IMR-90 (cell line): ENCODE data around the gene MAT1A. TPM values are rescaled to one million over a fixed set of nuclear protein-coding genes. Genes with fewer than 3 reads are reported as not detected.

Experiments used
- ATAC-seq: fragments of 200-7000 bp; cut with Tn5 transposase; 2 replicates; pipeline ENCODE4 v1.9.1; 2020; ENCODE audit warnings: low read depth, mild to moderate bottlenecking, moderate library complexity
- BruUV-seq: library from RNA; stranded (reverse); fragments of 400-500 nt; replicated peaks from 2 replicates; lab custom pipeline; 2021; lab: Mats Ljungman, UMichigan
- CTCF ChIA-PET: fragments of 300-600 bp; formaldehyde crosslinking; extraction: SDS; loops from one replicate; lab custom pipeline; 2021; ENCODE audit warnings: antibody characterized with exemption; lab: Yijun Ruan, JAX
- POLR2A ChIA-PET: fragments of 300-600 bp; sonication (Branson Sonifier 250); formaldehyde crosslinking; loops from one replicate; lab custom pipeline; 2022; ENCODE audit warnings: antibody characterized with exemption; ENCODE audit not compliant: unreplicated experiment; lab: Charles Lee
- DNase-seq: peaks from one replicate; pipeline ENCODE4 v3.0.0; 2013
- H2AFZ ChIP-seq: replicated peaks from 2 replicates; pipeline ENCODE3; 2013; ENCODE audit warnings: low read length, mild to moderate bottlenecking; ENCODE audit not compliant: poor library complexity
- H2AK5ac ChIP-seq: 2 replicates; pipeline ENCODE4 v1.6.1; 2013; ENCODE audit warnings: low read depth, low read length, inconsistent platforms
- H2AK9ac ChIP-seq: replicated peaks from 2 replicates; pipeline ENCODE3; 2013; ENCODE audit warnings: mild to moderate bottlenecking, low read depth, low read length, moderate library complexity; ENCODE audit not compliant: poor library complexity
- H2BK120ac ChIP-seq: 2 replicates; pipeline ENCODE4 v1.6.1; 2013; ENCODE audit warnings: low read depth, low read length, inconsistent platforms
- H2BK15ac ChIP-seq: 3 replicates; pipeline ENCODE4 v1.6.1; 2013; ENCODE audit warnings: low read depth, low read length, inconsistent platforms
- H2BK20ac ChIP-seq: 2 replicates; pipeline ENCODE4 v1.6.1; 2013; ENCODE audit warnings: low read depth, mild to moderate bottlenecking, inconsistent platforms, low read length, moderate library complexity
- H2BK5ac ChIP-seq: 2 replicates; pipeline ENCODE4 v1.6.1; 2013; ENCODE audit warnings: mild to moderate bottlenecking, low read depth, low read length, inconsistent platforms; ENCODE audit not compliant: poor library complexity, severe bottlenecking
- H3K14ac ChIP-seq: replicated peaks from 2 replicates; pipeline ENCODE4 v1.6.1; 2013; ENCODE audit warnings: low read depth, low read length, inconsistent platforms
- H3K18ac ChIP-seq: 2 replicates; pipeline ENCODE4 v1.6.1; 2013; ENCODE audit warnings: low read depth, low read length, control low read depth
- H3K23ac ChIP-seq: 2 replicates; pipeline ENCODE4 v1.6.1; 2013; ENCODE audit warnings: low read depth, low read length, inconsistent platforms
- H3K27ac ChIP-seq: 2 replicates; pipeline ENCODE4 v1.5.1; 2013; ENCODE audit warnings: mild to moderate bottlenecking, control low read depth, low read length; ENCODE audit not compliant: insufficient read depth
- H3K27me3 ChIP-seq: 2 replicates; pipeline ENCODE4 v1.6.1; 2013; ENCODE audit warnings: low read length; ENCODE audit not compliant: control insufficient read depth, insufficient read depth
- H3K36me3 ChIP-seq: 2 replicates; pipeline ENCODE4 v1.6.1; 2013; ENCODE audit warnings: low read length, mixed read lengths; ENCODE audit not compliant: control insufficient read depth, insufficient read depth
- H3K4ac ChIP-seq: 2 replicates; pipeline ENCODE4 v1.6.1; 2013; ENCODE audit warnings: low read depth, low read length, inconsistent platforms
- H3K4me1 ChIP-seq: 2 replicates; pipeline ENCODE4 v1.6.1; 2013; ENCODE audit warnings: low read length, mixed read lengths; ENCODE audit not compliant: control insufficient read depth, insufficient read depth
- H3K4me2 ChIP-seq: 2 replicates; pipeline ENCODE4 v1.6.1; 2013; ENCODE audit warnings: low read depth, mild to moderate bottlenecking, control low read depth, low read length, moderate library complexity
- H3K4me3 ChIP-seq: 2 replicates; pipeline ENCODE4 v1.5.1; 2013; ENCODE audit warnings: low read depth, mild to moderate bottlenecking, control low read depth, low read length, moderate library complexity; ENCODE audit not compliant: insufficient read depth
- H3K56ac ChIP-seq: 2 replicates; pipeline ENCODE4 v1.6.1; 2013; ENCODE audit warnings: low read length, inconsistent platforms; ENCODE audit not compliant: insufficient read depth; ENCODE audit errors: extremely low read depth
- H3K79me1 ChIP-seq, 2 experiments: 2 replicates each; pipeline ENCODE4 v1.6.1; 2013; ENCODE audit warnings: low read length in 2 of 2, inconsistent platforms in 1 of 2, low read depth in 1 of 2
- H3K9ac ChIP-seq: 2 replicates; pipeline ENCODE4 v1.6.1; 2013; ENCODE audit warnings: low read depth, low read length, control low read depth
- H3K9me1 ChIP-seq: 2 replicates; pipeline ENCODE4 v1.6.1; 2013; ENCODE audit warnings: low read length, inconsistent platforms; ENCODE audit not compliant: insufficient read depth
- H3K9me3 ChIP-seq: 2 replicates; pipeline ENCODE4 v1.6.1; 2013; ENCODE audit warnings: low read length; ENCODE audit not compliant: control insufficient read depth, insufficient read depth
- H4K20me1 ChIP-seq: 2 replicates; pipeline ENCODE4 v1.6.1; 2013; ENCODE audit warnings: low read length, inconsistent platforms; ENCODE audit not compliant: insufficient read depth
- H4K5ac ChIP-seq: 2 replicates; pipeline ENCODE4 v1.6.1; 2013; ENCODE audit warnings: mild to moderate bottlenecking, low read depth, low read length, control low read depth
- H4K8ac ChIP-seq, 2 experiments: 2 replicates each; pipeline ENCODE4 v1.6.1; 2013; ENCODE audit warnings: low read depth in 2 of 2, low read length in 2 of 2, control low read depth in 1 of 2, inconsistent platforms in 1 of 2
- H4K91ac ChIP-seq: 2 replicates; pipeline ENCODE4 v1.6.1; 2013; ENCODE audit warnings: low read depth, low read length, inconsistent platforms; ENCODE audit not compliant: insufficient read depth
- CEBPB ChIP-seq: IDR thresholded peaks from 2 replicates; pipeline ENCODE4 v1.6.1; 2012; ENCODE audit warnings: low read depth, low read length, improper control_type of control experiment
- MAFK ChIP-seq: IDR thresholded peaks from 2 replicates; pipeline ENCODE4 v1.6.1; 2012; ENCODE audit warnings: low read depth, low read length, improper control_type of control experiment
- WGBS, 2 experiments: methylation state at CpG; one replicate each; pipeline versions ENCODE4 v1.1.5 to v1.1.7; 2013; ENCODE audit warnings: missing lambda C conversion rate in 2 of 2; ENCODE audit not compliant: insufficient read length in 1 of 2; ENCODE audit errors: extremely low coverage in 2 of 2; 5-methylcytosine and 5-hydroxymethylcytosine counted together
- dilution Hi-C: fragments of 300-500 bp; cut with HindIII; formaldehyde crosslinking; loops from one replicate; pipeline ENCODE4 v1.14.3; 2018; ENCODE audit warnings: low sequenced_read_pairs; ENCODE audit not compliant: unreplicated experiment
- in situ Hi-C: fragments of 300-500 bp; cut with MboI; formaldehyde crosslinking; loops from 3 replicates; pipeline ENCODE4 v1.14.3; 2019; ENCODE audit warnings: low sequenced_read_pairs, inconsistent platforms, mixed read lengths
- intact Hi-C: fragments of 100-400 bp; cut with micrococcal nuclease; formaldehyde crosslinking; loops from 2 replicates; pipeline ENCODE4 v1.10.0; 2022
- polyA plus RNA-seq, 3 experiments: library from polyadenylated mRNA; depleted of rRNA; stranded (reverse); fragments of >200 nt; gene quantifications; 2 replicates each; pipeline ENCODE4 v1.2.3, GENCODE V29; 2012; ENCODE audit warnings: low replicate concordance in 1 of 3
- total RNA-seq: library from RNA; depleted of rRNA; stranded (reverse); fragments of >200 nt; gene quantifications from 2 replicates; pipeline ENCODE4 v1.2.3, GENCODE V29; 2012

MAT1A gene
- total and polyA plus RNA-seq, 2 of the 4 experiments (the other 2 are of a cell fraction): not detected

DNA sequence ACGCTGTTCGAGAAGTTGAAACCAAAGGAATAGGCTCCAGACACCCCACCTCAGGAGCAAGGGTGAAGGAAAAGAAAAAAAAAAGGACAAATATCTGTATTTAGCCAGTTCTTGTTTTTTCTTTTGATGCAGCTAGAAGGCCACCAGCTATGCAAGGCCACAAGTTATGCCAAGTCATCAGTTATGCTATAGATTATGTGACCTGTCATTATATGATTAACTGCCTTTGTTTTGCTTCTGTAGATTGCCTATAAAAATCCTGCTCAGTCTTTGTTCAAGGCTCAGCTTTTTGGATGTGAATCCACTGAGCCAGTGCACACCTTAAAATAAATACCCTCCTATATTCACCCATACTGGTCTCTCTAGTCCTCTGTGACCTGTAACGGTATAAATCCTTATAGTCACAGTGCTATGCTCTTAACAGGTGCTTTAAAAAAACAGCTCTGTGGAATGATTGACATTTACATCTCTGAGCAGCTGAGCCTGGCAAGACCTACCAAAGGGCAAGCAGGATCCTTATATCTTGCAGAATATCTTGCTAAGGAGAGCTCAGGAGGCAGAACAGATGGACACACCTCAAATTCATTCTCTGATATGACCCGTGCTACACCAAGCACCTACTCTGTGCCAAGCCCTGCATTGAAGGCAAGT, 20.4 kb downstream of the MAT1A start:
- Histone ChIP-seq H2BK20ac (no peak overlapping the region), H2AFZ (no peak overlapping the region), H2BK5ac (no peak overlapping the region), H4K91ac (no peak overlapping the region), H3K36me3 (no peaks in the 10 kb centered on the region), H3K23ac (no peak overlapping the region), H2AK9ac (no peak overlapping the region), H4K20me1 (no peaks in the 10 kb centered on the region), H3K18ac (no peak overlapping the region), H3K4me2 (no peak overlapping the region), H2AK5ac (no peak overlapping the region), H2BK15ac (no peak overlapping the region), H3K4me3 (no peak overlapping the region), H3K56ac (no peak overlapping the region), H4K8ac (no peak overlapping the region), H3K4ac (no peak overlapping the region), H3K9me1 (no peaks in the 10 kb centered on the region), H3K14ac (no peak overlapping the region), H3K27me3 (peaks cover 15% of the 10 kb centered on the region), H3K27ac (no peak overlapping the region), H3K9ac (no peak overlapping the region), H3K4me1 (no peaks in the 10 kb centered on the region; the same call in 1 of the 2 replicates), H4K5ac (no peak overlapping the region), H2BK120ac (no peak overlapping the region), H3K79me1 (no peaks in the 10 kb centered on the region), H3K9me3 (no peaks in the 10 kb centered on the region)
- no peak for TF ChIP-seq CEBPB
- TF ChIP-seq MAFK: peak; percentile 45; the same call in 1 of the 2 replicates
- dilution Hi-C loops: no loop called here
- no peak for DNase-seq
- in situ Hi-C loops: loop anchor here (10.0 to 25.0 kb wide), 2 partner anchors 334 to 707 kb away; partner anchors contain the start of gene SFTPA2
- ChIA-PET CTCF (interaction anchor here (0.6 kb wide), 1 partner anchor 343 kb away, joined by 3 read pairs; no protein-coding TSS in a partner anchor), POLR2A (no interaction called here)
- BruUV-seq: no TSS peak
- intact Hi-C loops: no loop called here
- 71% methylated on average over 1 of the region's 4 CpGs; no CpG with 5 or more reads in 1 of the 2 experiments for whole genome bisulfite sequencing, 2 experiments
- no peak for ATAC-seq
